Activated CD4-positive, alpha-beta T cell treated with anti-CD3 and anti-CD28 coated beads for 36 hours (primary cell): ENCODE data around the gene NIPSNAP3A. TPM values are rescaled to one million over a fixed set of nuclear protein-coding genes. Genes with fewer than 3 reads are reported as not detected.
A peak's percentile ranks its signal among the peaks of the same experiment; 100 is the strongest.

Source experiments
- ATAC-seq: fragments of 200-7000 bp; cut with Tn5 transposase; one replicate; pipeline ENCODE4 v1.10.0; 2021; ENCODE audit warnings: mild to moderate bottlenecking, moderate library complexity
- CTCF ChIA-PET: fragments of 350-600 bp; sonication (Branson Sonifier 250); formaldehyde crosslinking; loops from one replicate; lab custom pipeline; 2021; ENCODE audit warnings: antibody characterized with exemption; lab: Charles Lee
- POLR2A ChIA-PET: fragments of 350-600 bp; sonication (Branson Sonifier 250); formaldehyde crosslinking; loops from one replicate; lab custom pipeline; 2021; ENCODE audit warnings: antibody characterized with exemption, inconsistent platforms; lab: Charles Lee
- DNase-seq: peaks from one replicate; pipeline ENCODE4 v3.0.0-alpha.2; 2020
- H3K27ac Mint-ChIP-seq: one replicate; pipeline ENCODE4 v1.8.0; 2021; ENCODE audit warnings: mixed read lengths
- H3K27me3 Mint-ChIP-seq: one replicate; pipeline ENCODE4 v1.8.0; 2021; ENCODE audit warnings: mixed read lengths
- H3K36me3 Mint-ChIP-seq: one replicate; pipeline ENCODE4 v1.8.0; 2021; ENCODE audit warnings: low read depth, mixed read lengths
- H3K4me1 Mint-ChIP-seq: one replicate; pipeline ENCODE4 v1.8.0; 2021; ENCODE audit warnings: mixed read lengths
- H3K4me3 Mint-ChIP-seq: one replicate; pipeline ENCODE4 v1.8.0; 2021; ENCODE audit warnings: mild to moderate bottlenecking, moderate library complexity, mixed read lengths
- H3K9me3 Mint-ChIP-seq: one replicate; pipeline ENCODE4 v1.8.0; 2021; ENCODE audit warnings: low read depth, mixed read lengths
- intact Hi-C, 2 experiments: fragments of 100-400 bp; cut with DNase I in 1 of 2; cut with micrococcal nuclease in 1 of 2; formaldehyde crosslinking; loops; one replicate each; pipeline versions ENCODE4 v1.14.2 to v1.15.1; 2022 to 2024; cut with DNase I, micrococcal nuclease
- total RNA-seq, 2 experiments: library from RNA; stranded (reverse); gene quantifications; one replicate each; pipeline ENCODE4 v1.2.3, GENCODE V29; 2021

NIPSNAP3A gene
- total RNA-seq, 2 experiments from 2014 or later: 7.2 to 11.7 TPM

DNA sequence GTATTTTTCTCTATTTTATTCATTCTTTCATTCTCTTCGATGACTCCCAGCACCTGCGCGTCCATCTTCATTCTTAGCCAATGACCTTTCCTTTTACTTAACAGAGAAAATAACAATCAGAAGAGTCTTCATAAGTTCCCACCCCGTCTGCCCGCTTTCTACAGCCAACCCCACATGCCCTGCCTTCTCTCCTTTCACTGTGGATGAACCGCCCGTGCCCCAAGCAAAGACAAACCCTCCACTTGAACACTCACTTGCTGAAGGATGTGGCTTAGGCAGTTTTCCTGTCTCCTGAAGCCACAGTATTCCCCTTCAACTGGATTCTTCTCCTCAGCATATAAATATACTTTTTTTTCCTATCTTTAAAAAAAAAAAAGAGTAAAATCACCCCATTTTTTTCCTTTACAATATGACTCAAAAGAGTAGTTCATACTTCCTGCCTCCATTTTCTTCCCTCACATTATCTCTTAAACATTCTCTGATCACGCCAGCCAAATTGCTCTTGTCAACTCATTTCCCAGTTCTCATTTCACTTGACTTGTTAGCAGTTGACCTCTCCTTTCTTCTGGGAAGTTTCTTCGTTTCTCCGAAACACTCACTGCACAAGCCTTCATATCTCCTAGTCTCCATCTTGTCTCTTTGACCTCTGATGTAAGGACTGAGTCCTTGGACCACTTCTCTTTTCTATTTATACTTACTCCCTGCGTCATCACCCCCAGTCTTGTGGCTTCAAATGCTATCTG is 27.5 kb downstream of the NIPSNAP3A start:
- DNase-seq (no peak), ATAC-seq (peak; percentile 44)
- POLR2A ChIA-PET: no interaction called here
- intact Hi-C loops: no loop called here
- Mint-ChIP-seq H3K9me3 (no peaks in the 10 kb centered on the region), H3K4me1 (no peaks in the 10 kb centered on the region), H3K4me3 (no peak overlapping the region), H3K27ac (no peak overlapping the region), H3K36me3 (no peaks in the 10 kb centered on the region), H3K27me3 (peaks cover 2% of the 10 kb centered on the region)
- CTCF ChIA-PET: interaction anchor here (1.3 kb wide), 1 partner anchor 12 kb away, joined by 4 read pairs; no protein-coding TSS in a partner anchor

DNA sequence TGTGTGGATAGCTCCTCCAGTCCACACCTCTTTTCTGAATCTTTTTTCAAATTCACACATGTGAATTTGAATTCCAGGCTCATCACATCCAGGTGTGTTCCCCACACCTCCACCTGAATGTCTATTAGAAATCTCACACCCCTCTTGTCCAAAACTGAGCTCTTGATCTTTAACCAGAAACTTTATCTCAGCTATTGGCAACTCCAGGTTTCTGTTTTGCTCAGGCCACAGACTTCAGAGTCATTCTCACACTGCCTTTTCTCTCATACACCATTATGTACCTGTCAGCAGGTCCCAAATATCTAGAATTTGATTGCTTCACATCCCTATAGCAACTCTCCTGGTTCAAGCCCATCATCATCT is 28.1 kb downstream of the NIPSNAP3A start:
- no peaks in the 10 kb centered on the region for H3K9me3 Mint-ChIP-seq
- H3K4me1 Mint-ChIP-seq: no peaks in the 10 kb centered on the region
- no peak overlapping the region for H3K4me3 Mint-ChIP-seq
- intact Hi-C loops: no loop called here
- DNase-seq (no peak), ATAC-seq (peak; percentile 49)
- POLR2A ChIA-PET: no interaction called here
- H3K27me3 Mint-ChIP-seq: peaks cover 2% of the 10 kb centered on the region
- H3K36me3 Mint-ChIP-seq: no peaks in the 10 kb centered on the region
- H3K27ac Mint-ChIP-seq: no peak overlapping the region
- CTCF ChIA-PET: no interaction called here

DNA sequence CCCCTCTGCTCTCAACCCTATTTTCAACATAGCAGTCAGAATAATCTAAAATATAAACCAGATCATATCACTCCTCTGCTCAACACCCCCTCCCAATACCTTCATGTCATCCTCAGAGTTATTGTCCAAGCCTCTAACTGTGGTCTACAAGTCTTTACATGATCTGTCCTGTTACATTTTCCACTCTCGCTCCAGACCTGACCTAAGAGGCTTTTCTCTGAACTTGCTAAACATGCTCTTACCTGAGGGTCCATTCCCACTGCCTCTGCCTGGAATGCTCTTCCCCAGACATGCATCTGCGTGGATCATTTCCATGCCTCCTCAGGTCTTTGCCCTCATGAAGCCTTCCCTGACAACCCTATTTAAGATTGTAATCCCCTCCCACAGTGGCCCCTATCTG is 28.5 kb downstream of the NIPSNAP3A start:
- intact Hi-C loops: no loop called here
- no peaks in the 10 kb centered on the region for H3K36me3 Mint-ChIP-seq
- peaks cover 2% of the 10 kb centered on the region for H3K27me3 Mint-ChIP-seq
- H3K27ac Mint-ChIP-seq: no peak overlapping the region
- no peaks in the 10 kb centered on the region for H3K9me3 Mint-ChIP-seq
- no peak for ATAC-seq
- POLR2A ChIA-PET: no interaction called here
- no peak for DNase-seq
- no peaks in the 10 kb centered on the region for H3K4me1 Mint-ChIP-seq
- no peak overlapping the region for H3K4me3 Mint-ChIP-seq
- CTCF ChIA-PET: no interaction called here

DNA sequence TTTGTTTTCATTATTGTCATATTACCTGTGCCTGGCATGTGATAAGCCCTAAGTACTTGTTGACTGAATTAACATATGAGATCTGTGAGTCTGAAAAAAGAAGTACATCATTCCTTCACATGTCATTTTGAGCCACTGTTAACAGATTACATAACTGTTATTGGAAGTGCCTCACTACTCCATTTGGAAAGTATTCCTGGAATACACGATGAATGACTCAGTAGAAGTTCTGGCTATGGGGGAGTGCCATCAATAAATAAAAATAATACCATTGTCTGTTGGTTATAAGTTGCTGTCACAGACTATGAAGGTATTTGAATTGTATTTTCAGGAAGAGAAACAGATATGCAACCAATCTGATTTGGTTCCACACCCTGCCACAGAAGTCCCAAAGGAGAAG is 29.3 kb downstream of the NIPSNAP3A start:
- CTCF ChIA-PET: no interaction called here
- H3K9me3 Mint-ChIP-seq: no peaks in the 10 kb centered on the region

DNA sequence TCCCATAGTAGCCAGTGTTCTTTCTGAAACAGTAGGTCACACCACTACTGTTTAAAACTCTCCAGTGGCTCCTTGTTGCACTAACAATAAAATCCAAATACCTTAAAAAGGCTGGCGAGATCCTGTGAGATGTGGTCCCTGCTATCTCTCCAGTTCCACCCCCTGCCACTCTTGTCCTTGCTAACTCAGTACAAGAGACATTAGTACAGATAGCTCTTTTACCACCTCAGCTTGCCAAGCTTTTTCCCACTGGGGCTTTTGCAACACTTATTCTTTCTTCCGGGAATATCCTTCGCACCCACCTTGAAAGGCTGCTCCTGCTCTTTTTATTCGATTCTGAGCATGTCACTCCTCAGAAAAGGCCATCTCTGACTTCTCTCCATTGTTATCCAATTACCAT is 31.3 kb downstream of the NIPSNAP3A start:
- ATAC-seq (no peak), DNase-seq (no peak)
- H3K36me3 Mint-ChIP-seq: no peaks in the 10 kb centered on the region
- ChIA-PET CTCF (interaction anchor here (0.6 kb wide), 2 partner anchors 279 to 940 kb away, joined by 3 to 4 read pairs; no protein-coding TSS in a partner anchor), POLR2A (no interaction called here)
- H3K4me1 Mint-ChIP-seq: no peaks in the 10 kb centered on the region
- no peaks in the 10 kb centered on the region for H3K27me3 Mint-ChIP-seq
- no peak overlapping the region for H3K27ac Mint-ChIP-seq
- no peaks in the 10 kb centered on the region for H3K9me3 Mint-ChIP-seq
- H3K4me3 Mint-ChIP-seq: no peak overlapping the region
- intact Hi-C loops: loop anchor here in 1 of 2 experiments (2.0 kb wide), 1 partner anchor 378 kb away; no protein-coding TSS in a partner anchor

More for the DNA sequence above, 29.3 kb downstream of the NIPSNAP3A start:
- Mint-ChIP-seq H3K4me1 (no peaks in the 10 kb centered on the region), H3K4me3 (no peak overlapping the region), H3K36me3 (no peaks in the 10 kb centered on the region), H3K27ac (no peak overlapping the region), H3K27me3 (no peaks in the 10 kb centered on the region)
- POLR2A ChIA-PET: no interaction called here
- ATAC-seq: no peak
- intact Hi-C loops: no loop called here
- DNase-seq: no peak

DNA sequence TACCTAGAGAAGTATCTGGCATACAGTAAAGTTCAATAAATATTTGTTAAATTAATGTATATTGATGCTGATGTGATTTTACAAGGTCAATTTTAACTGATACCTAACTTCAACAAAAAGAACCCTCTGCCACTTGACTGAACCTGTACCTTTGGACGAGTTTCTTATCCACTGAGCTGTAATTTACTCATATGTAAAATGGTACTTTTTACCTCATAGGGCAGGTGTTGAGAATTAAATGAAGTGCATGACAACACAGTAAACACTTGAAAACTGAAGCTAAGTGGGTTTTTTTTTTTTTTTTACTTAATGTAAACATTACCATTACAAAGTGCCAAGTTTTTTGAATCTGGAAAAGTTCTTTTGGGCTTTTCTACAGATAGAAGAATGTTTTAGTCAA is 31.9 kb downstream of the NIPSNAP3A start:
- CTCF ChIA-PET: interaction anchor here (0.6 kb wide), 1 partner anchor 278 kb away, joined by 4 read pairs; no protein-coding TSS in a partner anchor
- intact Hi-C loops: loop anchor here in 1 of 2 experiments (2.0 kb wide), 1 partner anchor 377 kb away; no protein-coding TSS in a partner anchor
- Mint-ChIP-seq H3K27me3 (no peaks in the 10 kb centered on the region), H3K9me3 (no peaks in the 10 kb centered on the region), H3K4me3 (no peak overlapping the region), H3K27ac (no peak overlapping the region), H3K36me3 (no peaks in the 10 kb centered on the region), H3K4me1 (no peaks in the 10 kb centered on the region)
- POLR2A ChIA-PET: no interaction called here
- ATAC-seq (no peak), DNase-seq (no peak)

DNA sequence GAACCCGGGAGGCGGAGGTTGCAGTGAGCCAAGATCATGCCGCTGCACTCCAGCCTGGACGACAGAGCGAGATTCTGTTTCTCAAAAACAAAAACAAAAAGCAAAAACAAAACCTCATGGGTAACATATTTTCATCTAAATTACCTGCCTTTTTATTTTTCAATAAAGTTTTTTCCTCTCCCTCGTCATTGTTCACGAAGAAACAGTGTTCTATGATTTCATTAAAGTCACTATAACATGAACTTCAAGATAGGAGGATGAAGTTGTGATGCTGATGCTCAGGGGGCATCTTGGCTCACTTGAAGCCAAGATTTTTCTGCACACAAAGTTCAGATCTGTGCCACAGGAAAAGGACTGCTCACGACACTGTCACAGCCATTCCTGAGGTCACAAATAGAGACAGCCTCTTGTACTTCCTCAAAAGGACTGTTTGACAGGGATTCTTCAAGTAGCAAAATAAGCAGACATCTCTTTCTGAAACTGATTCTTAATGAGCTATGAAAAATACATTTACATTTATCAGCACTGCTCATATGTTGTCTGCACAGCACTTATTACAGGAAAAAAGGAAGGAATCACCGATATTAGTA is 32.6 kb downstream of the NIPSNAP3A start:
- intact Hi-C loops: loop anchor here (2.0 to 10.0 kb wide), 2 partner anchors 377 to 635 kb away; no protein-coding TSS in a partner anchor
- no peak for DNase-seq
- ChIA-PET POLR2A (no interaction called here), CTCF (interaction anchor here (0.9 to 1.2 kb wide), 3 partner anchors 13 to 637 kb away, joined by 3 to 4 read pairs (median 4); no protein-coding TSS in a partner anchor)
- Mint-ChIP-seq H3K9me3 (no peaks in the 10 kb centered on the region), H3K4me1 (no peaks in the 10 kb centered on the region), H3K4me3 (no peak overlapping the region), H3K27ac (no peak overlapping the region), H3K36me3 (no peaks in the 10 kb centered on the region), H3K27me3 (no peaks in the 10 kb centered on the region)
- no peak for ATAC-seq

DNA sequence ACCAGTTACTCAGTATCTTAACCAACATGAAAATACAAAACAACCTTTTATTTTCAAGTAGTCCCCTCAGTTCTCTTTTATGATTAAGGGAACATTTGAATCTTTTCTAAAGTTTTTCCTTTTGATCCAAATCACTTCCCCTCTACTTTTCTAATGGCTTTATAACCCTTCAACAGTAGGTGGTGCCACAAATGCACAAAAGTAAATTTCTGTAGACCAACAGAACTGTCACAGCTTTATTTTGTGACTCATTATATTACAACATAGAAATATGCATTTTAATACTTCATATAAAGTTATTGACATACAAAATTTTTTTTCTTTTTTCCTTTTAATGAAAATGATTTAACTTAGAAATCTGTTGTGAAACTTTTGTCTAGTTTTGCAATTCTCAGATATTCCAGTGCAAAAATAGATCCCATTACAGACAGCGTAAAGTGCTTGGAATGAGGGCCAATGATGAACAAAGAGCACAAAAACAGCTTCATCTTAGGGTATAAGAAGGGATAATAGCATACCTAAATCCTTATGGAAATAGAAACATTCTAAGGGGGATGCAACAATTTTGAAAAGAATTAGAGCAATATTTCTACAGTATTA is 33.4 kb downstream of the NIPSNAP3A start:
- Mint-ChIP-seq H3K27me3 (no peaks in the 10 kb centered on the region), H3K4me1 (no peaks in the 10 kb centered on the region), H3K9me3 (no peaks in the 10 kb centered on the region), H3K27ac (no peak overlapping the region), H3K4me3 (no peak overlapping the region), H3K36me3 (no peaks in the 10 kb centered on the region)
- POLR2A ChIA-PET: no interaction called here
- CTCF ChIA-PET: interaction anchor here (0.9 to 1.2 kb wide), 3 partner anchors 14 to 636 kb away, joined by 3 to 4 read pairs (median 4); no protein-coding TSS in a partner anchor
- ATAC-seq: peak; percentile 55
- intact Hi-C loops: loop anchor here in 1 of 2 experiments (2.0 to 10.0 kb wide), 2 partner anchors 376 to 634 kb away; no protein-coding TSS in a partner anchor
- DNase-seq: no peak

DNA sequence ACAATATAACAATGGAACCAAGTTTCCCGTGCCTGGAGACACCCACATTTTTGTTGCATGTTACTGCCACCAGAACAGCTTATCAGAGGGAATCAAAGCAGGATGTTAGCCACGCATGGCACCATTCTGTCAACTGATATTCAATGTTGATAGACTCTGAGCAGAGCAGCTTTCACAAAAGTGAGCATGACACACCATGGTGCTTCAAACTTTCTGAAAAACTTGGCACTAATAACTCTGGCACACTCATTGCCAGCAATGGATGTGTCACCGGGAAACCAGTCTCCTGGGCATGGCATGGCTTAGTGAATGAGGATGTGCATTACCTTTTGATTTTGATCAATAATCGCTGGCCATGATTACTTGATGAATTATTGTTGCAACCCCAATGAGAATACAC is 36.1 kb downstream of the NIPSNAP3A start:
- Mint-ChIP-seq H3K27me3 (no peaks in the 10 kb centered on the region), H3K9me3 (no peaks in the 10 kb centered on the region), H3K4me1 (no peaks in the 10 kb centered on the region), H3K4me3 (no peak overlapping the region), H3K27ac (no peak overlapping the region), H3K36me3 (no peaks in the 10 kb centered on the region)
- CTCF ChIA-PET: no interaction called here
- ATAC-seq: no peak
- intact Hi-C loops: loop anchor here in 1 of 2 experiments (10.0 kb wide), 1 partner anchor 631 kb away; no protein-coding TSS in a partner anchor
- POLR2A ChIA-PET: no interaction called here
- no peak for DNase-seq

DNA sequence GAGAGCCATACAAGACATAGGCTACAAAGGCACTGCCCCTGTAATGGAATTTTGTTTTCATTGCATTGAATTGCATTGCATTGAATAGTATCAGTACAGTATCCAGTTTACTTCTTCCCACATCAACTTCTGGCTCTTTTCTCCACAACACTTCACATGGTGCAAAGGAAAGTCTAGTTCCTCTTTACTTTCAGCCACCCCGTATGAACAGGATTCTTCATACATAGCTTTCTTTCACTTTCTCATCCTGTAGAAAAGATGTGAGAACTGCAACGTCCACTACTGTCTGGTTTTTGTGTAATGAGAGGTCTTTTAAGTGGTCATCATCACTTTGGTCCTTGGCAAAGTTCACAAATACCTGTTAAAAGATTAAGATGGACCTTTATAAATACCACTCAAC is 36.6 kb downstream of the NIPSNAP3A start:
- ChIA-PET CTCF (no interaction called here), POLR2A (no interaction called here)
- no peak overlapping the region for H3K4me3 Mint-ChIP-seq
- no peaks in the 10 kb centered on the region for H3K27me3 Mint-ChIP-seq
- ATAC-seq (no peak), DNase-seq (no peak)
- H3K27ac Mint-ChIP-seq: no peak overlapping the region
- H3K36me3 Mint-ChIP-seq: no peaks in the 10 kb centered on the region
- no peaks in the 10 kb centered on the region for H3K9me3 Mint-ChIP-seq
- intact Hi-C loops: loop anchor here in 1 of 2 experiments (10.0 kb wide), 1 partner anchor 631 kb away; no protein-coding TSS in a partner anchor
- no peaks in the 10 kb centered on the region for H3K4me1 Mint-ChIP-seq

DNA sequence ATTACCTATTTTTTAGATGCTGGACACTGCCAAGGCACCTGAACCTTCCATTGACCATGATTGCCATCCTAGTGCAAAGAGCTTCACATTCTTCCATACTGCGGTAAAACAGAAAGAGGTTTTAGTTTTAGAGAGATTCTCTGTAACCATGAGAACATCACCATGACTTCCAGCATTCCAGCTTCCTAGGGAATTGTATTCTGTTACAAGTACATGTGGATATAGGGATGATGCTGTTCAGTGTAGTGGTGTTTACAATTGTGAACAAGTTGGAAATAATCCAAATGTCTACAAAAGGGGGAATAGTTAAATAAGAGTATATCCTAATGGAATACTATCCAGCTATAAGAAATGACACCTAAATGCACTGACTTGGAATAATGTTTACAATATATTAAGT is 38.8 kb downstream of the NIPSNAP3A start:
- no peaks in the 10 kb centered on the region for H3K36me3 Mint-ChIP-seq
- no peaks in the 10 kb centered on the region for H3K4me1 Mint-ChIP-seq
- no peaks in the 10 kb centered on the region for H3K9me3 Mint-ChIP-seq
- H3K27ac Mint-ChIP-seq: no peak overlapping the region
- ATAC-seq (no peak), DNase-seq (no peak)
- POLR2A ChIA-PET: no interaction called here
- CTCF ChIA-PET: no interaction called here
- H3K27me3 Mint-ChIP-seq: no peaks in the 10 kb centered on the region
- no peak overlapping the region for H3K4me3 Mint-ChIP-seq
- intact Hi-C loops: loop anchor here in 1 of 2 experiments (10.0 kb wide), 1 partner anchor 629 kb away; no protein-coding TSS in a partner anchor
